ENCODE measurements around the gene RPL7A.
"Not testable (repeated sequence)": the region's sequence is repeated elsewhere in the genome, so short reads cannot be mapped to it uniquely, and the experiment has no call there.

The RPL7A gene

DNA sequence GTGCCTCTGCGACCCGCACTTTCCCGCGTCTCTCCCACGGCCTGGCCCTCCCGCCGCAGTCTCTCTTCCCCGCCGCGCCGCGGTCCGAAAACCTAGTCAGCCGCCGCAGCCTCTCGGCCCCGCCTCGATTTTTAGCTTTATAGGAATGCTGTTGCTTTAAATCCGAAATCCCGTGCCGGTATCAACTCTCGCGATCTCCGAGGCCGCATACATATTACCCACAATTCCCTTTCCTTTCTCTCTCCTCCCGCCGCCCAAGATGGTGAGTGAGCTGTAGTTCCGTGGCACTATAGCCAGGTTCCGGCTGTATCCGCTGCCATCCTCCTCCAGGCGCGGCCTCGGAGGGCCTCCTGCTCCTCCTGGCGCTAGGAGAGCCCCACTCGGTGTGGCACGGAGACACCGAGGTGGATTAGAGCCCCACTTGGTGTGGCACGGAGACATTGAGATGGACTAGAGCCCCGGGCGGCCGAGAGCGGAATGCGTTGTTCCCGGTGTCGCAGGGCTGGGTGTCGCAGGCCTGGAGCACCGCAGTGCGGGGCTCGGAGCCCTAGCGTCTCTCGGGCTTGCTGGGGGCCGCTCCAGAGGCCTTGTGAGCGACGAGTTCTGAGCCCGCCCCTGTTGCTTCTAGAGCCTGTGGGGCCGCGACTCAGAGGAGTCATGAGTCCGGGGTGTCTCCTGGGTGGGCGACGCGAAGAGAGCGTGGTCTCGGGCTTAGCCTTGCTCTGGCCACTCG is at the start of gene RPL7A, which contains the start of gene MED22:
Gene RPL7A, plus strand, starts transcription at position 234 of the 733 bp plus-strand sequence. Its CDS starts 26 bp downstream, at position 260.
Gene MED22, minus strand, starts transcription at position 147 of the 733 bp plus-strand sequence. CDS start 1,469 bp downstream, outside the sequence.
- in situ Hi-C loops (cut with MboI; ENCODE audit: low sequenced_read_pairs), result no loop called here

DNA sequence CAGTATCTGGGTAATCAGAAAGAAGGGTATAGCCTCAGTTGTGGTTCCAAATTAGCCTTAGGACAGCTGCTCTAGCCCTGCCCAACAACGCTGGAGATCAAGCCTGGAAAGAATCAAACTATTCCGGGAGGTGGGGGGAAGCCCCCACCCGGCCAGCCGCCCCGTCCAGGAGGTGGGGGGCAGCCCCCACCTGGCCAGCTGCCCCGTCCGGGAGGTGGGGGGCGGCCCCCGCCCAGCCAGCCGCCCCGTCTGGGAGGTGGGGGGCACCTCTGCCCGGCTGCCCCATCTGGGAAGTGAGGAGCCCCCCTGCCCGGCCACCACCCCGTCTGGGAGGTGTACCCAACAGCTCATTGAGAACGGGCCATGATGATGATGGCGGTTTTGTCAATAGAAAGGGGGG is 48.0 kb upstream of the RPL7A start:
- in situ Hi-C loops (cut with MboI; ENCODE audit: low sequenced_read_pairs), result not testable (repeated sequence)

DNA sequence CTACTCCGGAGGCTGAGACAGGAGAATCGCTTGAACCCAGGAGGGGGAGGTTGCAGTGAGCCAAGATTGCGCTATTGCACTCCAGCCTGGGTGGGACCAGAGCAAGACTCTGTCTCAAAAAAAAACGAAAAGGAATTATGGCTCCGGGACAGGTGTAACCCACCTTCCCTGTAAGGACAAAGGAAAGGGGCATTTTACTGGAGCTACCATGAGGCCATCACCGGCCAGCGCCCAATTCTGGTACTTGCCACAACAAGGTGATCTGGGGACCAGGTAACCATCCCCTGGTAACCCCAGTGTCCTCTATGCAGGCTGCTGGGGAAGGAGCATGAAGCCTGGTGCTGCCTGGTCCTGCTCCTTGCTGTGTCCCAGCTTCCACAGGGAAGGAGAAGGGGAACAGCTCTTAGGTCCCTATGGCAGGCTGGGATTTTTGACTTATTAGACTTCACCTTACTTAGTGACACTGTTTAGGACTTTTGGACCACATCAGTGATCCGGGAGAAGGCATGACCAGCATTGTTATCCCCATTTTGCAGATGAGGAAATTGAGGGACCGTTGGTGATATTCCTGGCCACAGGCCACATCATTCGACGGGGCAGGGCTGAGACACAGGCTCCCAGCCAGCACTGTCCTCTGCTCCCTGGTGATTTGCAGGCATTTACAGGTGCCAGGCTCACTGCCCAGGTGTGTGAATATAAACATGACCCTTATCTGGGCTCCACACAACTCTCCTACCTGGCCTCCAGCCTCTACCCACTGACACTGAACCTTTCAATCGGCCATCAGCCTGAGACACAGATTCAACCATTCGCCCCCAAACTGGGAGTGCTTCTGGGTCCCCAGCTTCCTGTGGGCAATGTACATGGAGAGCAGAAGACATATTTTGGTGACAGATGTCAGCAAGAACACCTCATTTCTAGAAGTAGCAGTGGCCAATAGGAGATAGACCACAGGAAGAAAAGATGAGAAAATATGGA is 46.5 kb upstream of the RPL7A start:
- in situ Hi-C loops (cut with MboI; ENCODE audit: low sequenced_read_pairs), result no loop called here

DNA sequence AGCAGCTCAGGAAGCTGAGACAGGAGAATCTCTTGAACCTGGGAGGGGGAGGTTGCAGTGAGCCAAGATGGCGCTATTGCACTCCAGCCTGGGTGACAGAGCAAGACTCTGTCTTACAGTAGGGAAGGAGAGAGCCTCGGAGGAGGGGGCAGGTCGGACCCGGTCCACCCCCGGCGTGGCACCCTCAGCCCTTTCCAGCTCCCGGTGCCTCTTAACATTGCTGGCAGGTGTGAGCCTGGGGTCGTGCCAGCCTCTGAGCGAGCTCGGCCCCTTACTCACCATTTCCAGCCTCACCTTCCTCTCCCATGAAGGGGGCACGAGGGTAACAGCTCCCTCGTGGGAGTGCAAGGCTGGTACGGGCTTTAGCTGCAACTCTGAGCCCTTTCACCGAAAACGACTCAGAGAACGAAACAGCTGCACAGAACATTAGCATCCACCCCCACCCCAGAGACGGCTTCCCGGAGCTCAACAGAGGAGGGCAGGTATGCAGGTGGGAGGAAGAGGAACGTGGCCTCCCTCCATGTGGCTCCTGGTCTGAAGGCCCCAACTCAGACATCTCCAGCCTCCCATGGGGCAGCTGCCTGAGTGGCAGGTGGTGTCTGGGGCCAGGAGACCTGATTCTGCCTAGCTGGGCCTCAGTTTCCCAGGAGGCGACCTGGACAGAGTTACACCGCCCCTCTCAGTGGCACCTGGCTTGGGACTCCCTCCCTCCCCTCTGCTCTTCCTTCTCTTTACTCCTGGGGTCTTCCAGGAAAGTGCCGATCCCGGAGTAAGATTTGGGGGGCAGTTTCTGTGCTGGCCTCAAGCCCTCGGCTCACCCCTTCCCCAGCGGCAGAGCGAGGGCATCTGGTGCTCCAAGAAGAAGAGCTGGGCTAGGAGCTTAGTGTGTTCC is 44.5 kb upstream of the RPL7A start:
- in situ Hi-C loops (cut with MboI; ENCODE audit: low sequenced_read_pairs), result no loop called here

DNA sequence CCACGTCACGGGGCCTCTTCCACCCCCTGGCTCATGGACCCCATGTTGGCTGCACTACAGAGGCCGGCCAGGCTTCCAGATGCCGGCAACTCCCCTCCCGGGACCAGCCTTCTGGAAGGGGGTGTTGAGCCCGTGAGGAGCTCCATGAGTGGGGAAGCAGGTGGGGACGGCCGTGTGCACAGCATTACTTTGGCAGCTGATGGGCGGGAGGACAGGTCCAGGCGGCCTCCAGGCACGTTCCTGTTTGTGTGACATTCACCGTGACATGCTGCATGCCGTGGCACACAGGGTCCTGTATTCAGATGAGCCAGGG is 43.9 kb upstream of the RPL7A start:
- in situ Hi-C loops (cut with MboI; ENCODE audit: low sequenced_read_pairs), result no loop called here

DNA sequence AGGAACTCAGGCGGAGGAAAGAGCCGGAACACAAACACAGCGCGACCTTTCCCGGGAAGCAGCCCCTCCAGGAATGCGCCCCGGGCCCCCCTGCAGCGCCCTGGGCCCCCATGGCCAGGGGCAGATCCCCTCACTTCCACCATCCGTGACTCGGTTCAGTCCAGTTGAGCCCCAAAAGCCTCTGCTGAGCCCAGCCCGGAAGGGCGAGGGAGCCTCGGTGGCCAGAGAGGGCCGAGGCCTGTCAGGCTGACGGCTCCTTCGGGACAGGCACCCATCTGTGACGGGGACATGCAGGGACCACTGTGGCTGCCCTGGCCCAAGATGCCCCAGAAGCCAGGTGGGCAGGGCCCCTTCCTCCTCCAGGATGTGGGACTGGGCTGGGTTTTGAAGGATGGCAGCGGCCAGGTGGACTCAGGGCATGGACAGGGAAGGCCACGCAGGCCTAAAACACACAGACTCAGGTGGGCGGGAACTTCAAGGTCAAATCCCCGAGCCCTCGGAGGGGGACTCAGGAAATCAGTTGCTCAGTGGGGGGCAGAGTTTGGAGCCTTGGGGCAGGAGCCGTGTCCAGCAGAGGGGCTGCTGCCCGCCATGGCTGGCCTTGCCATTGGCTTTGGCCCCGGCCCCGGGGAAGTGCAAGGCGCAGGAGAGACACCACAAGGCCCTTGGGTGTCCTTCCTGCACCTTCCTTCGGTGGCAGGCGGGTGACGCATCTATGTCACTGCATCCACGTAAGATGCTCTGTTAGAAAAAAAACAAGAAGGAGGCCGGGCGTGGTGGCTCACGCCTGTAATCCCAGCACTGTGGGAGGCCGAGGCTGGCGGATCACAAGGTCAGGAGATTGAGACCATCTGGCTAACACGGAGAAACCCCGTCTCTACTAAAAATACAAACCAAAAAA is 43.3 kb upstream of the RPL7A start:
- in situ Hi-C loops (cut with MboI; ENCODE audit: low sequenced_read_pairs), result no loop called here

DNA sequence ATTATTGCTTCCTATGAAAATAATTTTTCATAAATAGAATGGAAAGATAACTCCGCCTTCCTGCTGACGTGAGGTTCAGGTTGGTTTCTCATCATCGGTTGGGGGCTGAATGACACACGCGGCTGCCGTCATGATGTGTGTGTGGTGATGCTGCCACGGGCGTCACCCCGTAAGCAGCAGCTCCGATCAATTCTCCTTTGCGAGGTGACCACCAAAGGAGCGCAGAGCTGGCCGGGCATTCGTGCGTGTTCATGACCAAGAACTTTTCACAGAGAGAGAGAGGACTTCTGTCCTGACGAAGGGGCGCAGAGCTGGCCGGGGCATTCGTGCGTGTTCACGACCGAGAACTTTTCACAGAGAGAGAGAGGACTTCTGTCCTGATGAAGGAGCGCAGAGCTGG is 42.3 kb upstream of the RPL7A start:
- in situ Hi-C loops (cut with MboI; ENCODE audit: low sequenced_read_pairs), result no loop called here

DNA sequence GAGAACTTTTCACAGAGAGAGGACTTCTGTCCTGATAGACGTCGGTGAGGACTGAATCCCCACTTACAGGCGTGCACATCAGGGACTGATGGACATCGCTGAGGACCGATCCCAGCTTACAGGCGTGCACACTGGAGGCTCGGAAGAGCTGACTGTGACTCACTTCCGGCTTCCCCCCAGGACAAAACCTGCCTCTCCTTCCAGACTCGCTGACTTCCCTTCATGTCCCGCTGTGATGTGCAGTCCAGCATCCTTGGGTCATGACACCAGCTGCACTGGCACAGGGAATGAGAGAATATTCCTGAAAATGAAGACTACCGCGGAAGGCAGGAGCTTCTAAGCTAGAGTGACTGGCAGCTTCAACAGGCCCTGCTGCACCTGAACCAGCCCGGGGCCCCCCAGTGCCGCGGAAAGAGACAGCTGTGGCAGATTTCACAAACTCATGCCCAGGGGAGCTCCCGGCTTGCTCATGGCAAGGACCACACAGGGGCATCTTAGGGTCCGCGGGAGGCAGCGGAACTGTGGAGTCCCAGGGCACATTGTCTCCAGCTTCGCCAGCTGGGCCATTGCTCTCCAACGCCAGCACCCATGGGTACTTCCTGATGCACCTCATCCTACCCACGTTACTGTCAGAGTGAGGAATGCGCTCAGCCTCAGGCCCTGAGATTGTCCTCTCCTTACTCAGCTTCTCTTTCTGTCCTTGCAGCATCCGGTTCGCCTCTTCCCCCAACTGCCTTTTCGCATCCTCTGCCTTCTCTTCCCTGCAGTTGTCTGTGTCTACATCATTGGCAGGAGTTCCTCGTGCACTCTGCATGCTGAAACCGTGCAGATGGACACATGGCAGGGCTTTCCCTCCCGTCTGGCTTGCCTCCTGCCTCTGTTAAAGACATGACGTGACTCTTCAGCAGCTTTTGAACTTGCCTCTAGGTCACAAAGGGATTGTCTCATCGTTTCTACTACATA is 41.5 kb upstream of the RPL7A start:
- in situ Hi-C loops (cut with MboI; ENCODE audit: low sequenced_read_pairs), result no loop called here

DNA sequence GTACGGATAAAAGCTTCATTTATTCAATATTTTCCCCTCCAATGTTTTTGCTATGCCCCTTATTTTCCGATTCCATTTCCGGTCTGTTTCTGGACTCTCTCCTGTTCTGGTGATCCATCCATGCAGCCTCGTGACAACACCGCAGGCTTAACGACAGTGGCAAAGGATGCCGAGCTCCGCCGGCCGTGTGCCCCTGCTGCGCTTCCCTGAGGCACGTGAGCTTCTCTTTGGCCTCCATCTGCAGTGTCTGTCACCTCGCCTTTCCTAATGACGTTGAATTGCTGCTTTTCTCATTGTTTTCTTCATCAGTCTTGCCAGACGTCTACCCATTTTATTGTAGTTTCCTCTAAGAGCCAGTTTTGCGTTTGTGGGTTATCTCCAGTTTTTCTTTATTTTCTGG is 40.7 kb upstream of the RPL7A start:
- in situ Hi-C loops (cut with MboI; ENCODE audit: low sequenced_read_pairs), result no loop called here

DNA sequence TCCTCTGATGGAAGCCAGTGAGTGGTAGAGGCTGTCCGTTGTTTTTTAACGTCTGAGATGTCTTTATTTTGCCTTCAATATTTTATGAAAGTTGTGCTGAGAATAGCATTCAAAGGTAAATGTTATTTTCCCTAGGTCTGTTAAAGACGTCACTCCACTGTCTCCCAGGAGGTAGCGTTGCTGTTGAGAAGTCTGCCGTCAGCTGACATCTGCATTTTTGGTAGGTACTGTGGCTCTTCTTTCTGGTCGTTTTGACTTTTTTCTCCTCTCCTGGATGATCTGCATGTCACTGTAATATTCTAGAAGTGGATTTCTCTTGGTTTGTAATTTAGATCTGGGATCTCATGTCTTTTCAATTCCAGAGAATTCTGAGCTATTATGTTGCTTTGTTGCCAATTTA is 38.4 kb upstream of the RPL7A start:
- in situ Hi-C loops (cut with MboI; ENCODE audit: low sequenced_read_pairs), result no loop called here

DNA sequence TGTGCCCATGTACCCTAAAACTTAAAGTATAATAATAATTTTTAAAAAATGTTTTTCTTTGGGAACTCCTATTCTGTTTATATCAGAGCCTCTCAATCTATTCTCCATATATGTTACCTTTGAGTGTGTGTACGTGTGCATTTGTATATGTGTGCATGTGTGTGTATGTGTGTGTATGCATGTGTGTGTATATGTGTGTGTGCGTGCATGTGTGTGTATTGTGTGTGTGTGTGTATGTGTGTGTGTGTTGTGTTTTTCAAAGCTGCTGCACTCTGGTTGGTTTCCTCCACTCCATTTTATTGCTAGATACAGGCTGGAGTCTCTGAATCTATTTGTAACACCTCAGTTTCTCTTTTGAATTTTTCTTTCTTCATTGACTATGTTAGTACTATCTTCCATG is 32.0 kb upstream of the RPL7A start:
- in situ Hi-C loops (cut with MboI; ENCODE audit: low sequenced_read_pairs), result no loop called here

DNA sequence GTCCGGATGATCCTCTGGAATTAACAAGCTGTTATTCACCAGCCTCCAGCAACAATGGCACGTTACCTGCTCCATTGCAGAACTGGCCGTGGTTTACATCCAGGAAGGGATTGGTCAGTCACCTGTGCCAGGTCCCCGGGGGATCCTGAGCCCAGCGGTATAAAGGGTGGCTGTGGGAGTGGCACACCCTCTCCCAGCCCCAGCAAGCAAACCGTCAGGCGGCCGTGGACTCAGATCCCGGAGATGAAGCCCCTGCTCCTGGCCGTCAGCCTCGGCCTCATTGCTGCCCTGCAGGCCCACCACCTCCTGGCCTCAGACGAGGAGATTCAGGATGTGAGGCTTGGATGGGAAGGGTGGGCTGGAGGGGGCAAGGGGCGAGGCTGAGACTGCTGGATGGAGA is 30.5 kb upstream of the RPL7A start:
- in situ Hi-C loops (cut with MboI; ENCODE audit: low sequenced_read_pairs), result not testable (repeated sequence)

DNA sequence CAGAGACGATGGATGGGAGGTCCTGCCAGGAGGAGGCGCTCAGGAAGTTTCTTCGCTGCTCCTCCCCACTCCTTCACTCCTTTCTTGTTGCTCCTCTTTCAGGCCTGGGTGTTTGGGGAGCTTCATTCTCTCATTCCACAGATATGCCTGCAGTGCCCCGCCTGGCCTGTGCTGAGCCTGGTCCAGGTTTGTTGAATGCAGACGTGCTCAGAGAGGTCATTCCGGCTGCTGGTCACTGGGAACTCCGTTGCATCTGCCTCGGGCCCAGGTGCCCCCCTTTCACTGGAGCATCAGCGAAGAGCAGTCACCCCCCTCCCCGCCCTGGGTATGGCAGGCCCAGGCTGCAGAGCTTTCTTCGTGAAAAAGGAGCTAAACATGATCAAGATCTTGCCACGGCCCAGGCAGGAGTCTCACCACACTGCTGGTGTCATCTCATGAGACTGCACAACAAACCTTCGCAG is 27.6 kb upstream of the RPL7A start:
- in situ Hi-C loops (cut with MboI; ENCODE audit: low sequenced_read_pairs), result no loop called here

DNA sequence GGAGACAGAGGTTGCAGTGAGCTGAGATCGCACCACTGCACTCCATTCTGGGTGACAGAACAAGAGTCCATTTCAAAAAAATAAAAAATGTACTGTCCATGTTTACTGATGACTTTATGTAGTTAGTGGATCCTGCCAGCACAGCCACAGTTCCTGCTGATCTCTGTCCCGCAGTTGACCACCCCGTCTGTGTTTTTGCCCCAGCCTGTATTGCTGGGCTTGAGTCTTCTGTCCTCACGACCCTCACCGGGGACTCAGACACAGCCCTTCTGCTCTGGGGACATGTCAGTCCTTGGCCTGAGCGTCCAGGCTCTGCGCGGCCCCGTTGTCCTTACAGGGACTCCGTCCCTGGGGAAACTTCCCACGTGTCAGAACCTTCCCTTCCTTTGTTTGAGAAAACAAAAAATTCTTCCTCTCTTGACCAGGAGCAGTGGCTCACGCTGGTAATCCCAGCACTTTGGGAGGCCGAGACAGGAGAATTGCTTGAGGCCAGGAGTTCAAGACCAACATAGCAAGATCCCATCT is 26.5 kb upstream of the RPL7A start:
- in situ Hi-C loops (cut with MboI; ENCODE audit: low sequenced_read_pairs), result no loop called here

DNA sequence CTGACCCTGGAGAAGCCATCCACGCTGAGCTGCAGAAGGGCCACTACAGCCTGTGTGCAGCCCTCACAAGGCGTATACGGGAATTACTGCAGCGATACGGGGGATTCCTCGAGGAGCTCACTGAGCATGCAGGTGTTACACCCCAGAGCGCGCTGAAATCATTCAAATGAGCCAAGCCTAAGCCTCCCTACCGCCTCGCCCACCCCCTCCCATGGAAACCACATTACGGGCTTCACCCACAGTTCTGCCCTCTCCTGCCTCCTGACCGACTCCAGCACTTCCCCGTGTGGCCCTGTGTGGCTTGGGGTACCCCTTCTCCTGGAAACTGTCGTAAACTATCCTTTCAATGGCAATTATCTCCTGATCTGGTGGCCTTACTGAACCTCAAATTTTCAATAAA is 25.3 kb upstream of the RPL7A start:
- in situ Hi-C loops (cut with MboI; ENCODE audit: low sequenced_read_pairs), result no loop called here

DNA sequence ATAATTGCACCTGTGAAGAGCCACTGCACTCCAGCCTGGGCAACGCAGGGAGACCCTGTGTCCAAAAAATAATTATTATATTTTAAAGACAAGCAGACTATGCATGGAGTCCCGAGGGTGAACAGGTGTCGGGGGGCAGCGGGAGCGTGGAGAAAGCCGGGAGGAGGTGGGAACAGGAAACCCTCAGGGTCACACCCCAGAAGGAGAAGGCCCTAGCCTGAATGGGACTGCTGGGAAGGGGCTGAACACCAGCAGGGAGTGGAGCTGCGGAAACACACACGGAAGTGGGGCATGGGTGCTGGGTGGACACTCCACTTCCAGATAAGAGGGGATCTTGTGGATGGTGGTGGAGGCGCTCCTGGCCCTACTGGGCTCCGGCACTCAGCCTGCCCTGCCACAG is 24.8 kb upstream of the RPL7A start:
- in situ Hi-C loops (cut with MboI; ENCODE audit: low sequenced_read_pairs), result no loop called here

DNA sequence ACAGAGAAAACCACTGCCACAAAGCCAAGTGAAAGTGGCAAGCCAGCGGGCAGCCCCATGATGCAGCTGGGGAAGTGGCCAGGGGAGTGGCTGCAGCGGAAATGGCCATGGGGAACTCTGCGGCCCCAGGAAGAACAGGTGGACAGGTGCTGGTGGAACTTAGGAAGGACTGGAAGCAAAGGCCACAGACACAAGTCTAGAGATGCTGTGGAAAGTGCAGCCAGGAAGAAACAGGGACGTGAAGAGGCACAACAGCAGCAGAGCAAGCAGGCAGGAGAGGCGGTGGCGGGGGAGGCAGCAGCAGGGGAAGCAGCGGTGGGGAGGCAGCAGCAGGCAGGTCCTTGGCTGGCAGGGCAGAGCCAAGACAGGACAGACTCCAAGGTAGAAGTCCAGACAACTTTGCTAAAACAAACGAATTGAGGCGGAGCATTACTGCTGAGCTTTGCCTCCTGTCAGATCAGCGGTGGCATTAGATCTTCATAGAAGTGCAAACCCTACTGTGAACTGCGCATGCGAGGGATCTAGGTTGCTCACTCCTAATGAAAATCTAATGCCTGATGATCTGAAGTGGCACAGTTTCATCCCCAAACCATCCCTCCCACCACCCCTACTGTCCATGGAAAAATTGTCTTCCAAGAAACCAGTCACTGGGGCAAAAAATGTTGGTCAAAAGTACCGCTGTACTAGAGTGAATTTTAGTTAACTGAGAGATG is 23.9 kb upstream of the RPL7A start:
- in situ Hi-C loops (cut with MboI; ENCODE audit: low sequenced_read_pairs), result no loop called here

DNA sequence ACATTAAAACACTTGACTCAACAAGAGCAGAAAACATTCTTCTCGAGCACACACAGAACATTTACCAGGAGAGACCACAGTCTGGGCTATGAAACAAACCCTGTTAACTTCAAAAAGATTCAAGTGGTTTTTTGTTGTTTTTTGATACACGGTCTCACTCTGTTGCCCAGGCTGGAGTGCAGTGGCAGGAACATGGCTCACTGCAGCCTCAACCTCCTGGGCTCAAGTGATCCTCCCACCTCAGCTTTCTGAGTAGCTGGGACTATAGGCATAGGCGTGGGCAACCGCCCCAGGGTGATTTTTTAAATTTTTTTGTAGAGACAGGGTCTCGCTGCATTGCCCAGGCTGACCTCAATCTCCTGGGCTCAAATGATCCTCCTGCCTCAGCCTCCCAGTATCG is 21.0 kb upstream of the RPL7A start:
- in situ Hi-C loops (cut with MboI; ENCODE audit: low sequenced_read_pairs), result not testable (repeated sequence)
